OCI-LY3 (cell line): ENCODE measurements around the gene SCNM1.
A peak's percentile ranks its signal among the peaks of the same experiment; 100 is the strongest.

Source experiments
- H2AFZ ChIP-seq: fragments of 200-600, 300-600 bp; shearing (Covaris generic); 2 replicates; pipeline ENCODE4 v1.6.0; 2014; ENCODE audit warnings: antibody characterized with exemption, low read depth, low read length
- H3K27ac ChIP-seq: fragments of 200-600, 300-600 bp; sonication (generic); 2 replicates; pipeline ENCODE4 v1.5.1; 2014; ENCODE audit warnings: mild to moderate bottlenecking, low read length, moderate library complexity, mixed read lengths
- H3K27me3 ChIP-seq: fragments of 200-600, 300-600 bp; sonication (generic); 2 replicates; pipeline ENCODE4 v1.6.1; 2014; ENCODE audit warnings: low read depth, low read length, mixed read lengths
- H3K36me3 ChIP-seq: fragments of 200-600, 300-600 bp; sonication (generic); replicated peaks from 2 replicates; pipeline ENCODE3; 2014; ENCODE audit warnings: low read depth, low read length, mixed read lengths
- H3K4me1 ChIP-seq: fragments of 300-600, 200-600 bp; sonication (generic); 2 replicates; pipeline ENCODE4 v1.6.1; 2014; ENCODE audit warnings: low read length, mixed read lengths
- H3K4me2 ChIP-seq: fragments of 200-600, 300-600 bp; sonication (generic); 2 replicates; pipeline ENCODE4 v1.6.1; 2014; ENCODE audit warnings: low read length, mixed read lengths
- H3K4me3 ChIP-seq: fragments of 300-600, 200-600 bp; sonication (generic); 2 replicates; pipeline ENCODE4 v1.5.1; 2014; ENCODE audit warnings: antibody characterized with exemption, mild to moderate bottlenecking, low read length, moderate library complexity
- H3K79me2 ChIP-seq: fragments of 300-600, 200-600 bp; shearing (Covaris generic); 2 replicates; pipeline ENCODE4 v1.6.1; 2014; ENCODE audit warnings: mild to moderate bottlenecking, low read length, mixed read lengths
- H3K9ac ChIP-seq: fragments of 300-600, 200-600 bp; shearing (Covaris generic); 2 replicates; pipeline ENCODE4 v1.6.0; 2014; ENCODE audit warnings: mild to moderate bottlenecking, low read length, moderate library complexity
- H3K9me3 ChIP-seq: fragments of 200-600, 300-600 bp; shearing (Covaris generic); 2 replicates; pipeline ENCODE4 v1.6.1; 2014; ENCODE audit warnings: low read length, mixed read lengths; ENCODE audit not compliant: insufficient read depth
- H4K20me1 ChIP-seq: fragments of 200-600, 300-600 bp; sonication (generic); 2 replicates; pipeline ENCODE4 v1.6.1; 2016; ENCODE audit warnings: low read length, mixed read lengths; ENCODE audit not compliant: insufficient read depth
- EZH2phosphoT487 ChIP-seq: fragments of 200-600 bp; shearing (Covaris generic); IDR thresholded peaks from 2 replicates; pipeline ENCODE4 v1.6.1; 2018; ENCODE audit warnings: antibody characterized with exemption, mixed run types, low read depth
- TF ChIP-seq, protein P1 (sequence below): fragments of 200-600, 300-600 bp; sonication (generic); IDR thresholded peaks from 2 replicates; pipeline ENCODE4 v1.5.1; 2014; ENCODE audit warnings: antibody characterized with exemption, low read length, low read depth

Gene SCNM1

DNA sequence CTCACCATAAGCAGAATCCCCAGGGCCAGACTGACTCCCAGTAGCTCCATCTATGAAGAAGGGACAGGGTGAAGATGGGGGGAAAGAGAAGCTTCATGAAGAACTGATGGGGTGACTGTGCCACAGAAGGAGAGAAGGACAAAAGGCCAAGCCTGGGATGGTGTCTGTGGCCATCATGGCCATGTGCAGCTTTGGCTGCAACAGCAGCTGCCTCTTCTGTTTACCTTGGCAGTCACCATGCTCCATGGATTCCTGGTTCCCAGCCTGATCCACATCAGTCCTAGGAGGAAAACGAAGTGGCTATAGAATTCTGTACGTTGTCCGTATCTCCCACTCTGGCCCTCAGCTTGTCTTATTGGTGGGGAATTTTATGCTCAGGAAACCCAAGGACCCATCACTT, 31.5 kb upstream of the SCNM1 start:
- no peaks in the 10 kb centered on the region for H4K20me1 ChIP-seq
- H3K4me1 ChIP-seq: no peaks in the 10 kb centered on the region
- H2AFZ ChIP-seq: no peak overlapping the region
- H3K9me3 ChIP-seq: no peaks in the 10 kb centered on the region
- H3K27me3 ChIP-seq: no peaks in the 10 kb centered on the region
- no peak overlapping the region for H3K4me3 ChIP-seq
- H3K4me2 ChIP-seq: no peak overlapping the region
- H3K36me3 ChIP-seq: no peaks in the 10 kb centered on the region
- TF ChIP-seq, protein P1, sequence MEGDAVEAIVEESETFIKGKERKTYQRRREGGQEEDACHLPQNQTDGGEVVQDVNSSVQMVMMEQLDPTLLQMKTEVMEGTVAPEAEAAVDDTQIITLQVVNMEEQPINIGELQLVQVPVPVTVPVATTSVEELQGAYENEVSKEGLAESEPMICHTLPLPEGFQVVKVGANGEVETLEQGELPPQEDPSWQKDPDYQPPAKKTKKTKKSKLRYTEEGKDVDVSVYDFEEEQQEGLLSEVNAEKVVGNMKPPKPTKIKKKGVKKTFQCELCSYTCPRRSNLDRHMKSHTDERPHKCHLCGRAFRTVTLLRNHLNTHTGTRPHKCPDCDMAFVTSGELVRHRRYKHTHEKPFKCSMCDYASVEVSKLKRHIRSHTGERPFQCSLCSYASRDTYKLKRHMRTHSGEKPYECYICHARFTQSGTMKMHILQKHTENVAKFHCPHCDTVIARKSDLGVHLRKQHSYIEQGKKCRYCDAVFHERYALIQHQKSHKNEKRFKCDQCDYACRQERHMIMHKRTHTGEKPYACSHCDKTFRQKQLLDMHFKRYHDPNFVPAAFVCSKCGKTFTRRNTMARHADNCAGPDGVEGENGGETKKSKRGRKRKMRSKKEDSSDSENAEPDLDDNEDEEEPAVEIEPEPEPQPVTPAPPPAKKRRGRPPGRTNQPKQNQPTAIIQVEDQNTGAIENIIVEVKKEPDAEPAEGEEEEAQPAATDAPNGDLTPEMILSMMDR: no peak
- TF ChIP-seq EZH2phosphoT487: no peak
- no peak overlapping the region for H3K27ac ChIP-seq
- H3K9ac ChIP-seq: no peak overlapping the region
- no peaks in the 10 kb centered on the region for H3K79me2 ChIP-seq

DNA sequence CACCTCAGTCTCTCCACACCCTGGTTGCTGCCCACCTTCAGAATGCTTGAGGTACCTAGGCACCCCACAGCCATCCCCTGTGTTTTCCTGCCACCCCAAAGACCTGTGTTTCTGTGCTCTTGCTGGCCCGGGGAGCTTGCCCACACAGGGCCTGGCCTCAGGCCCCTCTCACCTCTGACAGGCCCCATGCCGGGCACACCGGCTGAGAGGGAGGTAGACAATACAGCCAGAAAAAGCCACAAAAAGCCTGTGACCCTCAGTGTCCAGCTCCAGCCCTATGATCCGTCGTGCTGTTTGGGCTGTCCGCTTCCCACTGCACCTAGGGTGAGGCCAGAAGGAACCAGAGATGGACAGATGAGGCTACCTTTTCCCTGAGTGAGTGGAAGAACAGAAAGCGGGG, 31.0 kb upstream of the SCNM1 start:
- no peaks in the 10 kb centered on the region for H4K20me1 ChIP-seq
- H3K79me2 ChIP-seq: no peaks in the 10 kb centered on the region
- H3K9me3 ChIP-seq: no peaks in the 10 kb centered on the region
- no peak overlapping the region for H3K4me3 ChIP-seq
- no peak for TF ChIP-seq EZH2phosphoT487
- TF ChIP-seq, protein P1: no peak
- H3K9ac ChIP-seq: no peak overlapping the region
- H2AFZ ChIP-seq: no peak overlapping the region
- H3K4me2 ChIP-seq: no peak overlapping the region
- H3K4me1 ChIP-seq: no peaks in the 10 kb centered on the region
- no peaks in the 10 kb centered on the region for H3K36me3 ChIP-seq
- H3K27ac ChIP-seq: no peak overlapping the region
- H3K27me3 ChIP-seq: no peaks in the 10 kb centered on the region; the same call in 1 of the 2 replicates

DNA sequence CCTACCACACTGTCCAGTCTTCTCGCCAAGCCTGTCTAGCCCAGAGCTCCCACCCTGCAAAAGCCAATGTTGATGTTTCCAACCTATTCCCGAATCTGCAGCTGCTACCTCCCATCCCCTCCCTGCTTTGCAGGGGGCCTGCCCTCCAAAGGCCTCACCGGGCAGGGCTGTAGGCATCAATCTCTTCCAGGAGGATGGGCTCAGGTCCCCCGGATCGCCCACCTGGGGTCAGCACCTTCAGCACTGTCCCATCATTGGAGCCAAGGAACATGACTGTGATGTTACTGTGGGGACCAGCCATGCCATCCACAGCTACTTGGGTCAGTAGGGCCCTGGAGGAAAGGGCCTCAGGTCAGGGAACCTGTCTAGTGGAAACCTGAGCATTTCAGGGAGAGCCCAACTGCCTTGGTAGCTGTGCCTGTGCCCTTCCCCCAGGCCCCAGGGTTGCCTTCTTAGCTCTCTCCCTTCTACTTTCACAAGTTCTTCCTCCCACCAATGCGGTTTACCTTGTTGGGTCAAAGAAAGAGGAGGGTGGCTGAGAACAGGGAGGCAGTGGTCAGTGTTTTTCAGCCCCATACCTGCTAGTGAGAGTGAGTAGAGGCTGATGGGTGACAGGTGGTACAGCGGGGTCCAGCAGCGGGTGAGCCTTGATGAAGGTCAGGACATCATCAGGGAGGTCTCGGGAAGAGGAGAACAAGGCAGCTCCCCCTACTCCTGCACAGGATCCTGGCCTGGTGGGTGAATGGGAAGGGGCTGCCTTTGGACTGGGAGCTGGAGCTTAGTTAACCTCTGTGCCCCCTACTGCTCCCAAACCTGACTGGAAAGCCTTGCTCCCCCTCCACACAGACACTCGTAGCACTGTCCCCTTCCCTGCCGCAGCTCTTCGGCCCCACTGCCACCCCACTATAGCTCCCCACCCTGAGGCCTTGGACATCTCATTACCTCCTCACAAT, 30.2 kb upstream of the SCNM1 start:
- H3K27me3 ChIP-seq: no peaks in the 10 kb centered on the region; the same call in 1 of the 2 replicates
- H4K20me1 ChIP-seq: no peaks in the 10 kb centered on the region
- H3K27ac ChIP-seq: no peak overlapping the region
- H3K9ac ChIP-seq: no peak overlapping the region
- H3K79me2 ChIP-seq: no peaks in the 10 kb centered on the region
- H2AFZ ChIP-seq: no peak overlapping the region
- TF ChIP-seq, protein P1: peak; percentile 17; the same call in 1 of the 2 replicates
- no peak for TF ChIP-seq EZH2phosphoT487
- no peak overlapping the region for H3K4me2 ChIP-seq
- H3K9me3 ChIP-seq: no peaks in the 10 kb centered on the region
- no peaks in the 10 kb centered on the region for H3K36me3 ChIP-seq
- H3K4me3 ChIP-seq: no peak overlapping the region
- H3K4me1 ChIP-seq: no peaks in the 10 kb centered on the region

DNA sequence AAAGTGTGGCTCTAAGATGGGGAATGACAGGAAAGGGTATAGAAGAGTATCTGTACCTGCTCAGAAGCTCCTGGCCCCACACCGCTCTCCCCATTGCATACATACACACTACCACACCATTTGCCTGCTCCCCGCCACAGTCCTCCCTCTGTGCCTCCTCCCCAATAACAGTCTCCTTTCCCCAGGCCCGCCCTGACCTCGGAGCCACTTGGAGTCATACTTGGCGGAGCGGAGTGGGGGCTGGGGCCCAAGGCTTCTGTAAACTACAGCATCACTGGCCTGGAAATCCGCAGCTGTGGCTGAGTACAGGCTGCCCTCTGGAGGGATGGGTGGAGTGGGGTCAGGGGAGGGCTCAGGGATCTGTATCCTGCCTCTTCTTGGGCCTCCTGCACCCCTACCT, 28.2 kb upstream of the SCNM1 start:
- Histone ChIP-seq H4K20me1 (no peaks in the 10 kb centered on the region), H3K4me1 (peaks cover 6% of the 10 kb centered on the region; the same call in 1 of the 2 replicates), H3K79me2 (no peaks in the 10 kb centered on the region), H3K9ac (no peak overlapping the region), H3K9me3 (no peaks in the 10 kb centered on the region), H3K27ac (no peak overlapping the region), H2AFZ (no peak overlapping the region), H3K27me3 (no peaks in the 10 kb centered on the region; the same call in 1 of the 2 replicates), H3K36me3 (no peaks in the 10 kb centered on the region), H3K4me3 (no peak overlapping the region), H3K4me2 (no peak overlapping the region)
- TF ChIP-seq EZH2phosphoT487: no peak
- TF ChIP-seq, protein P1: no peak
